B cell (primary cell): ENCODE measurements around the gene DENND1A. TPM values are rescaled to one million over a fixed set of nuclear protein-coding genes. Genes with fewer than 3 reads are reported as not detected.

Source experiments
- ATAC-seq: fragments of 200-7000 bp; cut with Tn5 transposase; one replicate; pipeline ENCODE4 v1.10.0; 2021; ENCODE audit warnings: low read depth, mild to moderate bottlenecking, moderate number of reproducible peaks, moderate library complexity
- CTCF ChIA-PET: fragments of 350-600 bp; sonication (Branson Sonifier 250); formaldehyde crosslinking; loops from one replicate; lab custom pipeline; 2021; ENCODE audit warnings: antibody characterized with exemption, inconsistent platforms; lab: Charles Lee
- POLR2A ChIA-PET: fragments of 350-600 bp; sonication (Branson Sonifier 250); formaldehyde crosslinking; loops from one replicate; lab custom pipeline; 2021; ENCODE audit warnings: antibody characterized with exemption; lab: Charles Lee
- DNase-seq: peaks from one replicate; pipeline ENCODE4 v3.0.0; 2013
- H2AFZ ChIP-seq: 2 replicates; pipeline ENCODE4 v1.6.1; 2012; ENCODE audit warnings: mild to moderate bottlenecking, low read depth, low read length; ENCODE audit not compliant: insufficient read depth, poor library complexity, severe bottlenecking
- H3K27ac ChIP-seq, 2 donors: 1 replicate in 1 of 2; 2 replicates in 1 of 2; pipeline ENCODE4 v1.5.1; 2012 to 2013; ENCODE audit warnings: low read length in 2 of 2, mild to moderate bottlenecking in 2 of 2, moderate library complexity in 1 of 2
- H3K27me3 ChIP-seq, 4 experiments: fragments of 200-600 bp in 1 of 4; sonication (generic) in 1 of 4; replicated peaks in 1 of 4; 1 replicate in 2 of 4; 2 replicates in 2 of 4; pipeline versions ENCODE4 v1.6.1 to v1.7.0; 2013 to 2016; ENCODE audit warnings: low read length in 3 of 4, mild to moderate bottlenecking in 2 of 4, mixed read lengths in 1 of 4, moderate library complexity in 1 of 4; ENCODE audit not compliant: insufficient read depth in 4 of 4, control insufficient read depth in 3 of 4; ENCODE audit errors: control extremely low read depth in 1 of 4
- H3K36me3 ChIP-seq, 2 experiments: replicated peaks in 1 of 2; 1 replicate in 1 of 2; 2 replicates in 1 of 2; pipeline versions ENCODE4 v1.6.1 to v1.7.1; 2013; ENCODE audit warnings: low read length in 1 of 2; ENCODE audit not compliant: insufficient read depth in 2 of 2, control insufficient read depth in 1 of 2; ENCODE audit errors: control extremely low read depth in 1 of 2, extremely low read depth in 1 of 2
- H3K4me1 ChIP-seq, 2 donors: fragments of 200-600 bp in 1 of 2; sonication (generic) in 1 of 2; 1 replicate in 1 of 2; 2 replicates in 1 of 2; pipeline versions ENCODE4 v1.5.1 to v1.6.1; 2013 to 2017; ENCODE audit warnings: low read length in 2 of 2; ENCODE audit not compliant: control insufficient read depth in 2 of 2, insufficient read depth in 2 of 2
- H3K4me2 ChIP-seq: replicated peaks from 2 replicates; pipeline ENCODE3; 2012; ENCODE audit warnings: mild to moderate bottlenecking, low read depth, low read length; ENCODE audit not compliant: poor library complexity, severe bottlenecking
- H3K4me3 ChIP-seq, 5 experiments: fragments of 200-600 bp in 1 of 5; sonication (generic) in 1 of 5; 1 replicate in 3 of 5; 2 replicates in 2 of 5; pipeline versions ENCODE4 v1.5.1 to v1.7.0; 2011 to 2016; ENCODE audit warnings: low read length in 4 of 5, mild to moderate bottlenecking in 4 of 5, low read depth in 2 of 5, control low read depth in 1 of 5, moderate library complexity in 1 of 5; ENCODE audit not compliant: insufficient read depth in 1 of 5; ENCODE audit errors: control extremely low read depth in 1 of 5, extremely low read depth in 1 of 5
- H3K79me2 ChIP-seq: fragments of 200-600 bp; sonication (generic); one replicate; pipeline ENCODE4 v1.6.0; 2016; ENCODE audit warnings: low read length; ENCODE audit not compliant: control insufficient read depth, insufficient read depth
- H3K9ac ChIP-seq: fragments of 200-600 bp; sonication (generic); 2 replicates; pipeline ENCODE4 v1.6.1; 2017; ENCODE audit warnings: mild to moderate bottlenecking, low read length, moderate library complexity
- H3K9me3 ChIP-seq, 3 donors: one replicate each; pipeline versions ENCODE4 v1.6.1 to v1.7.1; 2013; ENCODE audit warnings: low read length in 2 of 3; ENCODE audit not compliant: control insufficient read depth in 2 of 3, insufficient read depth in 1 of 3; ENCODE audit errors: control extremely low read depth in 1 of 3
- H4K20me1 ChIP-seq: 2 replicates; pipeline ENCODE4 v1.6.0; 2012; ENCODE audit warnings: mild to moderate bottlenecking, low read length; ENCODE audit not compliant: insufficient read depth, control insufficient read depth, poor library complexity, severe bottlenecking
- H3K27ac Mint-ChIP-seq: one replicate; pipeline ENCODE4 v1.8.0; 2021; ENCODE audit warnings: mixed read lengths
- H3K27me3 Mint-ChIP-seq: one replicate; pipeline ENCODE4 v1.8.0; 2021; ENCODE audit warnings: mixed read lengths
- H3K4me1 Mint-ChIP-seq: one replicate; pipeline ENCODE4 v1.8.0; 2021; ENCODE audit warnings: mixed read lengths
- H3K4me3 Mint-ChIP-seq: one replicate; pipeline ENCODE4 v1.8.0; 2021; ENCODE audit warnings: mixed read lengths
- H3K9me3 Mint-ChIP-seq: one replicate; pipeline ENCODE4 v1.8.0; 2022; ENCODE audit warnings: mixed read lengths; ENCODE audit not compliant: insufficient read depth
- EZH2 ChIP-seq: IDR thresholded peaks from 2 replicates; pipeline ENCODE4 v1.6.1; 2012; ENCODE audit warnings: borderline replicate concordance, low read depth, mild to moderate bottlenecking, moderate library complexity, low read length; ENCODE audit not compliant: insufficient read depth, poor library complexity, severe bottlenecking
- WGBS: methylation state at CpG from one replicate; pipeline ENCODE4 v1.1.5; 2013; ENCODE audit warnings: missing lambda C conversion rate; ENCODE audit not compliant: insufficient coverage; 5-methylcytosine and 5-hydroxymethylcytosine counted together
- intact Hi-C: fragments of 100-400 bp; cut with micrococcal nuclease; formaldehyde crosslinking; loops from one replicate; pipeline ENCODE4 v1.10.0; 2022
- polyA plus RNA-seq: library from polyadenylated mRNA; depleted of rRNA; stranded (reverse); fragments of >200 nt; gene quantifications from 2 replicates; pipeline ENCODE4 v1.2.3, GENCODE V29; 2012
- total RNA-seq, 2 donors: library from RNA; stranded (reverse); fragments of 120-200 nt in 1 of 2; gene quantifications; 1 replicate in 1 of 2; 2 replicates in 1 of 2; pipeline versions ENCODE4 v1.2.3 to v1.2.4, GENCODE V29; 2013 to 2022
- TF ChIP-seq, protein P1 (sequence below): fragments of 200-600 bp; IDR thresholded peaks from one replicate; pipeline ENCODE4 v1.8.0; 2022; ENCODE audit warnings: antibody characterized with exemption, mild to moderate bottlenecking

Gene DENND1A
- total and polyA plus RNA-seq, 2 donors (not counting 1 experiment from before 2014, with no cell fraction given), result 10.8 to 26.0 TPM

DNA sequence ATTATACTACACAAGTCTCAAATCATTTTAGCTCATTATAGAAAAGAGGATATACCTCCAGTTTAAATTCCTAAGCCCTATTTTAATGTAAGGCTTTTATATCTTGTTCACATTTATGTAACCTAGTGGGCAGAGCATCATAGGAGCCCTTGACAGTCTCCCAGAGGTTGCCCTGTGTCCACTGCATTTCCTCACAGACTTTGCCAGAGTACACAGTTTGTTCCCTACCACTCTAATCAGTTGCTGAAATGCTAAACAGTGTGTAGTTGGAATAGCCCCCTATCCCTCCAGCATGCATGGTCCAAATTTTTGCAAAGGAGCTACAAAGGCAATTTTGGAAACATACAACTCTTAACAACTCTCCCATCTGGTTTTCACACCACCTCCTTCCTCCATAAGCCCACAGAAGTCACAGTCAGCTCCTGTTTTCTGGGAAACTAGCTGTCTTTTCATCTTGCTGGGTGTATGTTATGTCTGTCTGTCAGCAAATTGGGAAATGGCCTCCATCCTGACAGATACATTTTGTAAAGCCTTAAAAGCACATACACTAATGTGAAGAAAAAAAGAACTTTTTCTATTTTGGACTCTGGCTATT lies 212.2 kb downstream of the DENND1A start:
- peaks cover 0 to 18% (median 12%) of the 10 kb centered on the region in 3 donors for H3K9me3 ChIP-seq
- intact Hi-C loops, result no loop called here
- Mint-ChIP-seq H3K4me1 (peaks cover 27% of the 10 kb centered on the region), H3K9me3 (peaks cover 8% of the 10 kb centered on the region), H3K27me3 (no peaks in the 10 kb centered on the region), H3K4me3 (no peak overlapping the region), H3K27ac (no peak overlapping the region)
- no peak for DNase-seq
- no peaks in the 10 kb centered on the region for H3K36me3 ChIP-seq
- H3K79me2 ChIP-seq, result peaks cover 4% of the 10 kb centered on the region
- H3K4me2 ChIP-seq, result no peak overlapping the region
- no peaks in the 10 kb centered on the region for H4K20me1 ChIP-seq
- no peak overlapping the region for H3K27ac ChIP-seq
- H3K9ac ChIP-seq, result no peak overlapping the region
- no peaks in the 10 kb centered on the region for H3K27me3 ChIP-seq
- ATAC-seq, result no peak
- ChIA-PET POLR2A (no interaction called here), CTCF (no interaction called here)
- H3K4me1 ChIP-seq, result peaks cover 10 to 20% of the 10 kb centered on the region in 2 donors
- no peak overlapping the region for H2AFZ ChIP-seq
- no peak overlapping the region for H3K4me3 ChIP-seq
- no peak for TF ChIP-seq EZH2
- TF ChIP-seq, protein P1, sequence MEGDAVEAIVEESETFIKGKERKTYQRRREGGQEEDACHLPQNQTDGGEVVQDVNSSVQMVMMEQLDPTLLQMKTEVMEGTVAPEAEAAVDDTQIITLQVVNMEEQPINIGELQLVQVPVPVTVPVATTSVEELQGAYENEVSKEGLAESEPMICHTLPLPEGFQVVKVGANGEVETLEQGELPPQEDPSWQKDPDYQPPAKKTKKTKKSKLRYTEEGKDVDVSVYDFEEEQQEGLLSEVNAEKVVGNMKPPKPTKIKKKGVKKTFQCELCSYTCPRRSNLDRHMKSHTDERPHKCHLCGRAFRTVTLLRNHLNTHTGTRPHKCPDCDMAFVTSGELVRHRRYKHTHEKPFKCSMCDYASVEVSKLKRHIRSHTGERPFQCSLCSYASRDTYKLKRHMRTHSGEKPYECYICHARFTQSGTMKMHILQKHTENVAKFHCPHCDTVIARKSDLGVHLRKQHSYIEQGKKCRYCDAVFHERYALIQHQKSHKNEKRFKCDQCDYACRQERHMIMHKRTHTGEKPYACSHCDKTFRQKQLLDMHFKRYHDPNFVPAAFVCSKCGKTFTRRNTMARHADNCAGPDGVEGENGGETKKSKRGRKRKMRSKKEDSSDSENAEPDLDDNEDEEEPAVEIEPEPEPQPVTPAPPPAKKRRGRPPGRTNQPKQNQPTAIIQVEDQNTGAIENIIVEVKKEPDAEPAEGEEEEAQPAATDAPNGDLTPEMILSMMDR, result no peak

DNA sequence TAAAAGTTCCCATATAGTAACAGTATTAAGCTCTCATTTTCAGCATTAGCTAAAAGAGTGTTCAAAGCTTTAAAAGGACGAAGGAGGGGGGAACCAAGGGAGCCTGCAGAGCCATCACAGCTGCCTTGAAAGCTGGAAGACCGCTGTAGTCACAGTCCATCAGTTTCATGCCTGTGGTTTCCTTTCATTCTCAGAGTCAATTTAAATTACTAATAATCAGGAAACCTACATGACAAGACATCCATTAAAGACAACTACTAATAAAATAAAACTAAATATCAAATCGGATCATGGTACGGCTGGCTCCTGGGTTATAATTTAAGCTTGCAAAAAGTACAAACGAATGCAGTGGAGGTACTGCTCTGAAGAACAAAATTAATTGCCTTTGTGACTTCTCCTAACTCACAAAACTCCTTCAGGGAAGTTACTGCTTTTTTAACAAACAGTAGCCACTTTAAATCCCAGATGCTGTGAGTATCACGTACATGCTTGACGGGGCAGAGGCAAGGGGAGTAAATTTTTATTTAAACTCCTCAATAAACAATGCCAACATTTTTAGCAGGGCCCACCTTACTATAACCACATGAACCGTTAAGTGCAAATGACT lies 213.5 kb downstream of the DENND1A start:
- peak; percentile 20 for DNase-seq
- H2AFZ ChIP-seq, result no peak overlapping the region
- H4K20me1 ChIP-seq, result no peaks in the 10 kb centered on the region
- peak overlapping the region; percentile 23 for H3K4me2 ChIP-seq
- no peaks in the 10 kb centered on the region for H3K36me3 ChIP-seq
- intact Hi-C loops, result no loop called here
- CTCF ChIA-PET, result no interaction called here
- H3K27me3 ChIP-seq, result no peaks in the 10 kb centered on the region
- no peak overlapping the region for H3K27ac ChIP-seq
- no peaks in the 10 kb centered on the region for H3K27me3 Mint-ChIP-seq
- peaks cover 0 to 12% (median 5%) of the 10 kb centered on the region in 3 donors for H3K9me3 ChIP-seq
- H3K4me1 ChIP-seq, result peaks cover 10 to 20% of the 10 kb centered on the region in 2 donors
- no peak overlapping the region for H3K9ac ChIP-seq
- H3K9me3 Mint-ChIP-seq, result peaks cover 3% of the 10 kb centered on the region
- H3K27ac Mint-ChIP-seq, result no peak overlapping the region
- ATAC-seq, result peak; percentile 36
- TF ChIP-seq, protein P1, result no peak
- no peak for TF ChIP-seq EZH2
- H3K4me1 Mint-ChIP-seq, result peaks cover 27% of the 10 kb centered on the region
- no peak overlapping the region for H3K4me3 ChIP-seq
- POLR2A ChIA-PET, result no interaction called here
- H3K4me3 Mint-ChIP-seq, result peak overlapping the region; percentile 6
- H3K79me2 ChIP-seq, result peaks cover 4% of the 10 kb centered on the region
- WGBS, result no CpG with 5 or more reads among the region's 8 CpGs
